H1 (cell line): ENCODE data around the gene MLF2. TPM values are rescaled to one million over a fixed set of nuclear protein-coding genes. Genes with fewer than 3 reads are reported as not detected.
A peak's percentile ranks its signal among the peaks of the same experiment; 100 is the strongest.

Source experiments
- CTCF ChIA-PET: fragments of 300-600 bp; sonication (Branson Sonifier 250); formaldehyde crosslinking; loops from one replicate; lab custom pipeline; 2021; ENCODE audit not compliant: partially characterized antibody; lab: Charles Lee
- POLR2A ChIA-PET: fragments of 300-600 bp; sonication (Branson Sonifier 250); formaldehyde crosslinking; loops from one replicate; lab custom pipeline; 2021; ENCODE audit warnings: inconsistent platforms; ENCODE audit not compliant: partially characterized antibody; lab: Charles Lee
- DNase-seq, 2 experiments: peaks; one replicate each; pipeline versions ENCODE4 v3.0.0 to v3.0.0-alpha.2; 2010 to 2022; ENCODE audit warnings: low spot score in 2 of 2, low read depth in 1 of 2, mixed read lengths in 1 of 2
- FAIRE-seq: peaks from 2 replicates; lab custom pipeline; 2011; peaks lifted over from hg19 to GRCh38; lab: Jason Lieb, UNC
- H2AFZ ChIP-seq: 2 replicates; pipeline ENCODE4 v1.8.1; 2012; ENCODE audit warnings: low read length, inconsistent platforms
- H2AK5ac ChIP-seq: 2 replicates; pipeline ENCODE4 v1.6.1; 2013; ENCODE audit warnings: low read depth, low read length
- H2BK120ac ChIP-seq: replicated peaks from 2 replicates; pipeline ENCODE3; 2013; ENCODE audit warnings: low read depth, low read length, inconsistent platforms
- H2BK12ac ChIP-seq: 2 replicates; pipeline ENCODE4 v1.6.1; 2013; ENCODE audit warnings: low read depth, low read length
- H2BK15ac ChIP-seq: 2 replicates; pipeline ENCODE4 v1.6.1; 2013; ENCODE audit warnings: low read length
- H2BK20ac ChIP-seq: 2 replicates; pipeline ENCODE4 v1.6.1; 2013; ENCODE audit warnings: low read length
- H2BK5ac ChIP-seq: 2 replicates; pipeline ENCODE4 v1.6.1; 2013; ENCODE audit warnings: low read depth, low read length
- H3K14ac ChIP-seq: 2 replicates; pipeline ENCODE4 v1.6.1; 2013; ENCODE audit warnings: inconsistent platforms; ENCODE audit not compliant: insufficient read length
- H3K18ac ChIP-seq: 2 replicates; pipeline ENCODE4 v1.6.1; 2013; ENCODE audit warnings: low read length; ENCODE audit errors: extremely low read depth
- H3K23ac ChIP-seq: 2 replicates; pipeline ENCODE4 v1.6.1; 2013; ENCODE audit warnings: inconsistent platforms; ENCODE audit not compliant: insufficient read length
- H3K23me2 ChIP-seq: 2 replicates; pipeline ENCODE4 v1.6.1; 2013; ENCODE audit warnings: low read depth, low read length
- H3K27ac ChIP-seq: 2 replicates; pipeline ENCODE4 v1.6.1; 2011; ENCODE audit warnings: low read depth, low read length, inconsistent platforms
- H3K27me3 ChIP-seq, 4 experiments: replicated peaks in 1 of 4; 1 replicate in 1 of 4; 2 replicates in 3 of 4; pipeline versions ENCODE4 v1.6.1 to v1.8.1; 2011 to 2013; ENCODE audit warnings: low read length in 3 of 4, mild to moderate bottlenecking in 3 of 4, inconsistent platforms in 2 of 4, mixed read lengths in 2 of 4, moderate library complexity in 1 of 4; ENCODE audit not compliant: control insufficient read depth in 3 of 4, insufficient read depth in 3 of 4; ENCODE audit errors: extremely low read depth in 1 of 4
- H3K36me3 ChIP-seq, 4 experiments: 2 replicates each; pipeline versions ENCODE4 v1.6.1 to v1.8.1; 2011 to 2013; ENCODE audit warnings: mild to moderate bottlenecking in 4 of 4, low read length in 3 of 4, moderate library complexity in 2 of 4, control low read depth in 1 of 4, inconsistent platforms in 1 of 4; ENCODE audit not compliant: insufficient read depth in 4 of 4, control insufficient read depth in 2 of 4
- H3K4ac ChIP-seq: replicated peaks from 2 replicates; pipeline ENCODE3; 2013; ENCODE audit warnings: low read length, low read depth, mixed read lengths, inconsistent platforms; ENCODE audit not compliant: insufficient read length
- H3K4me1 ChIP-seq, 4 experiments: replicated peaks in 1 of 4; 1 replicate in 1 of 4; 2 replicates in 3 of 4; pipeline versions ENCODE4 v1.6.1 to v1.8.1; 2011 to 2013; ENCODE audit warnings: low read length in 3 of 4, inconsistent platforms in 2 of 4, mixed read lengths in 1 of 4; ENCODE audit not compliant: insufficient read depth in 4 of 4, control insufficient read depth in 3 of 4
- H3K4me2 ChIP-seq, 2 experiments: 2 replicates each; pipeline versions ENCODE4 v1.6.1 to v1.8.1; 2011 to 2013; ENCODE audit warnings: low read depth in 2 of 2, low read length in 2 of 2, control low read depth in 1 of 2, inconsistent platforms in 1 of 2, mild to moderate bottlenecking in 1 of 2; ENCODE audit not compliant: insufficient read depth in 1 of 2
- H3K4me3 ChIP-seq, 4 experiments: fragments of 200-600, 300-600 bp in 1 of 4; sonication (generic), shearing (Covaris generic), sonication (Bioruptor Twin) in 1 of 4; 2 replicates each; pipeline versions ENCODE4 v1.5.1 to v1.8.1; 2011 to 2016; ENCODE audit warnings: low read length in 4 of 4, low read depth in 3 of 4, control low read depth in 2 of 4, inconsistent platforms in 2 of 4, mild to moderate bottlenecking in 2 of 4, mixed read lengths in 1 of 4, moderate library complexity in 1 of 4; ENCODE audit not compliant: insufficient read depth in 2 of 4; ENCODE audit errors: extremely low read depth in 1 of 4
- H3K56ac ChIP-seq: replicated peaks from 2 replicates; pipeline ENCODE3; 2013; ENCODE audit warnings: low read depth, mild to moderate bottlenecking, mixed read lengths, low read length, inconsistent platforms; ENCODE audit not compliant: insufficient read length
- H3K79me1 ChIP-seq: 2 replicates; pipeline ENCODE4 v1.6.1; 2013; ENCODE audit warnings: low read depth, low read length, control low read depth
- H3K79me2 ChIP-seq, 2 experiments: 2 replicates each; pipeline versions ENCODE4 v1.6.1 to v1.8.1; 2012 to 2013; ENCODE audit warnings: low read length in 2 of 2, mild to moderate bottlenecking in 2 of 2, inconsistent platforms in 1 of 2; ENCODE audit not compliant: insufficient read depth in 2 of 2, control insufficient read depth in 1 of 2
- H3K9ac ChIP-seq, 4 experiments: replicated peaks in 1 of 4; 1 replicate in 1 of 4; 2 replicates in 3 of 4; pipeline versions ENCODE4 v1.6.1 to v1.8.1; 2011 to 2013; ENCODE audit warnings: low read depth in 3 of 4, low read length in 3 of 4, control low read depth in 2 of 4, mild to moderate bottlenecking in 2 of 4, moderate library complexity in 2 of 4, inconsistent platforms in 1 of 4; ENCODE audit errors: extremely low read depth in 1 of 4
- H3K9me3 ChIP-seq, 2 experiments: 2 replicates each; pipeline versions ENCODE4 v1.6.1 to v1.8.1; 2012 to 2013; ENCODE audit warnings: mild to moderate bottlenecking in 2 of 2, moderate library complexity in 2 of 2, control low read depth in 1 of 2, inconsistent platforms in 1 of 2, low read depth in 1 of 2, low read length in 1 of 2, mixed read lengths in 1 of 2; ENCODE audit not compliant: insufficient read depth in 2 of 2
- H4K20me1 ChIP-seq, 2 experiments: replicated peaks in 1 of 2; 2 replicates each; pipeline versions ENCODE3 to v1.8.1; 2011 to 2013; ENCODE audit warnings: inconsistent platforms in 2 of 2, low read length in 2 of 2, mild to moderate bottlenecking in 1 of 2; ENCODE audit not compliant: insufficient read depth in 2 of 2, control insufficient read depth in 1 of 2
- H4K5ac ChIP-seq: 2 replicates; pipeline ENCODE4 v1.6.1; 2013; ENCODE audit warnings: low read length, low read depth, mixed read lengths, inconsistent platforms; ENCODE audit not compliant: insufficient read length
- H4K8ac ChIP-seq: 2 replicates; pipeline ENCODE4 v1.8.0; 2013; ENCODE audit warnings: mild to moderate bottlenecking, moderate library complexity, low read length, inconsistent platforms; ENCODE audit not compliant: insufficient read depth; ENCODE audit errors: extremely low read depth
- H4K91ac ChIP-seq: replicated peaks from 2 replicates; pipeline ENCODE3; 2013; ENCODE audit warnings: low read length, mixed read lengths, inconsistent platforms; ENCODE audit not compliant: insufficient read length
- BCL11A ChIP-seq, 2 experiments: IDR thresholded peaks; one replicate each; pipeline ENCODE4 v1.6.1; 2011; ENCODE audit warnings: low read depth in 2 of 2, low read length in 2 of 2, mild to moderate bottlenecking in 2 of 2
- SIRT6 ChIP-seq: IDR thresholded peaks from one replicate; pipeline ENCODE4 v1.7.1; 2012; ENCODE audit warnings: low read length, inconsistent platforms
- SP2 ChIP-seq: IDR thresholded peaks from 2 replicates; pipeline ENCODE4 v1.6.1; 2012; ENCODE audit warnings: mild to moderate bottlenecking, low read length, inconsistent platforms
- SP4 ChIP-seq: IDR thresholded peaks from 2 replicates; pipeline ENCODE4 v1.6.1; 2012; ENCODE audit warnings: low read length, inconsistent platforms
- WGBS, 2 experiments: shearing (Covaris generic) in 1 of 2; methylation state at CpG; one replicate each; pipeline versions ENCODE4 v1.1.6 to v1.1.7; 2013 to 2015; ENCODE audit warnings: low lambda C conversion rate in 2 of 2, mixed read lengths in 2 of 2, inconsistent platforms in 1 of 2, low coverage in 1 of 2, missing lambda C conversion rate in 1 of 2; ENCODE audit not compliant: insufficient replicate concordance in 2 of 2, insufficient coverage in 1 of 2, insufficient read length in 1 of 2; ENCODE audit errors: extremely low coverage in 1 of 2, missing lambda C conversion rate in 1 of 2; 5-methylcytosine and 5-hydroxymethylcytosine counted together
- polyA plus RNA-seq, 7 experiments: library from polyadenylated mRNA; depleted of rRNA in 3 of 7; stranded (reverse) in 5 of 7; unstranded in 2 of 7; fragments of >200 nt in 5 of 7; fragments of 200-250 nt in 2 of 7; gene quantifications; 1 replicate in 5 of 7; 2 replicates in 1 of 7; 4 replicates in 1 of 7; pipeline versions ENCODE4 v1.2.1 to v1.2.3, GENCODE V29; 2011 to 2013; ENCODE audit warnings: missing spikeins in 2 of 7, mixed read lengths in 2 of 7
- total RNA-seq: library from RNA; stranded (reverse); fragmentation: NEBNext Ultra II Directional; extraction: Animal tissue kit (Norgen Biotek cat#: 25700); gene quantifications from 2 replicates; pipeline ENCODE4 v1.2.1, GENCODE V29; 2021
- TF ChIP-seq, protein P1 (sequence below): IDR thresholded peaks from 2 replicates; pipeline ENCODE4 v1.6.1; 2012; ENCODE audit warnings: inconsistent platforms

The MLF2 gene
- total and polyA plus RNA-seq, 2 of the 8 experiments (the other 6 are each of a cell fraction or from before 2014, with no cell fraction given): 229 to 401 TPM

DNA sequence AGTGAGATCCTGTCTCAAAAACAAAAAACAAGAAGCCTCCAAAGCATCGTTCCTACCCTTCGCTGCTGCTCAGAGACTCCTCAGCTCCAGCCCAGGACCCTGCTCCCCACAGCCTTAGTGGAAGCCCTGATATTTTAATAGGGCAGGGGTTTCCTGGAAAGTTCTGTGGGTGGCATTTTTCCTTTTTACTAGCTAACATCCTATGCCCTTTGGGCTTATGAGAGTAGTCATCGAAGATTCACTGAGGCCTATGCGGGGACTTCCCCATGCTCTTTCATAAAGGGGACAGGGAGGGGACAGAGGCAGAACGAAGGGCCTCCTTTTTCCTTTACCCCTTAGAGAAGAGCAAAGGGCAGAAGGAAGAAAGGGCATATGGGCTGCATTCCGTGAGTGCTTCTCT, 27.6 kb upstream of the MLF2 start:
- no peak overlapping the region for H3K9ac ChIP-seq
- H2BK120ac ChIP-seq: no peak overlapping the region
- no peak overlapping the region for H3K4me3 ChIP-seq
- ChIA-PET CTCF (interaction anchor here (0.7 to 29.6 kb wide), 11 partner anchors 12 to 150 kb away, joined by 3 to 532 read pairs (median 3); partner anchors contain the start of genes GNB3, GPR162, LAG3 and MLF2), POLR2A (interaction anchor here (0.9 to 10.4 kb wide), 5 partner anchors 13 to 87 kb away, joined by 3 to 97 read pairs (median 4); partner anchors contain the start of genes MLF2, PTMS and TPI1)
- no peak overlapping the region for H3K4me2 ChIP-seq
- H3K4me1 ChIP-seq: peaks cover 5 to 18% (median 10%) of the 10 kb centered on the region in 4 experiments
- no peak overlapping the region for H3K56ac ChIP-seq
- TF ChIP-seq BCL11A (IDR thresholded peaks at IDR 0.05; ENCODE audit: low read depth in 2 of 2, low read length in 2 of 2) (no peak), SP4 (no peak), SIRT6 (no peak), SP2 (no peak)
- TF ChIP-seq, protein P1, sequence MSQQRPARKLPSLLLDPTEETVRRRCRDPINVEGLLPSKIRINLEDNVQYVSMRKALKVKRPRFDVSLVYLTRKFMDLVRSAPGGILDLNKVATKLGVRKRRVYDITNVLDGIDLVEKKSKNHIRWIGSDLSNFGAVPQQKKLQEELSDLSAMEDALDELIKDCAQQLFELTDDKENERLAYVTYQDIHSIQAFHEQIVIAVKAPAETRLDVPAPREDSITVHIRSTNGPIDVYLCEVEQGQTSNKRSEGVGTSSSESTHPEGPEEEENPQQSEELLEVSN: no peak
- DNase-seq (no peak), FAIRE-seq (no peak)
- no peak overlapping the region; the same call in 1 of the 2 replicates for H3K18ac ChIP-seq
- peaks cover 10% of the 10 kb centered on the region for H3K23me2 ChIP-seq
- WGBS, 2 experiments: 91% methylated on average over 6 of the region's 6 CpGs; no CpG with 5 or more reads in 1 of the 2 experiments
- H3K27me3 ChIP-seq: peaks cover 0 to 10% (median 5%) of the 10 kb centered on the region in 4 experiments; a peak in 3 of 7 replicates
- no peaks in the 10 kb centered on the region for H3K36me3 ChIP-seq
- no peak overlapping the region for H4K5ac ChIP-seq
- no peak overlapping the region for H2BK5ac ChIP-seq
- no peaks in the 10 kb centered on the region for H4K20me1 ChIP-seq
- no peaks in the 10 kb centered on the region for H3K79me2 ChIP-seq
- no peak overlapping the region for H3K14ac ChIP-seq
- H3K9me3 ChIP-seq: no peaks in the 10 kb centered on the region
- no peak overlapping the region for H4K91ac ChIP-seq
- H2AK5ac ChIP-seq: no peak overlapping the region
- H4K8ac ChIP-seq: no peak overlapping the region
- no peak overlapping the region for H2BK20ac ChIP-seq
- no peak overlapping the region for H3K4ac ChIP-seq
- H2BK15ac ChIP-seq: no peak overlapping the region
- no peak overlapping the region for H3K27ac ChIP-seq
- H3K23ac ChIP-seq: no peak overlapping the region
- no peaks in the 10 kb centered on the region for H3K79me1 ChIP-seq
- H2BK12ac ChIP-seq: peak overlapping the region; percentile 39; the same call in 1 of the 2 replicates
- no peak overlapping the region for H2AFZ ChIP-seq
